ENCODE results near the gene AGBL5. TPM values are rescaled to one million over a fixed set of nuclear protein-coding genes. Genes with fewer than 3 reads are reported as not detected.

Gene AGBL5
- total RNA-seq, 1 experiment from 2014 or later, result 55.4 TPM

GRCh38 chr2:27018142-27018541 lies 33.3 kb upstream of the AGBL5 start:
- H3K79me2 ChIP-seq (ENCODE audit: insufficient read depth, low read length), result no peaks in the 10 kb centered on the region
- no peak overlapping the region for H3K4me2 ChIP-seq (ENCODE audit: insufficient read depth, insufficient read length, low read length)
- no peak overlapping the region for H2BK12ac ChIP-seq (ENCODE audit: insufficient read length, low read depth, low read length)
- H3K23me2 ChIP-seq (ENCODE audit: insufficient read length, low read depth, low read length, poor library complexity, severe bottlenecking), result no peaks in the 10 kb centered on the region
- H3K27me3 ChIP-seq (ENCODE audit: insufficient read depth, low read length), result no peaks in the 10 kb centered on the region; the same call in 1 of the 2 replicates
- no peak overlapping the region for H2BK120ac ChIP-seq (ENCODE audit: low read depth, low read length, poor library complexity, severe bottlenecking)
- H3K36me3 Mint-ChIP-seq (ENCODE audit: insufficient read depth in 1 of 3, low read depth in 3 of 3), result peaks cover 7 to 24% (median 22%) of the 10 kb centered on the region in 3 experiments
- no peak overlapping the region for H3K27ac ChIP-seq (ENCODE audit: insufficient read length, low read depth, low read length)
- peaks cover 4% of the 10 kb centered on the region; the same call in 1 of the 2 replicates for H3K4me1 ChIP-seq (ENCODE audit: insufficient read depth, low read length)
- no peak overlapping the region for H3K4ac ChIP-seq (ENCODE audit: low read depth, low read length)
- no peak overlapping the region for H4K5ac ChIP-seq (ENCODE audit: insufficient read length, low read depth, low read length)
- peaks cover 5% of the 10 kb centered on the region; the same call in 1 of the 2 replicates for H3K27me3 Mint-ChIP-seq (ENCODE audit: low read depth)
- H3K79me1 ChIP-seq (ENCODE audit: insufficient read depth, low read depth, low read length, poor library complexity, severe bottlenecking), result no peaks in the 10 kb centered on the region
- no peak overlapping the region for H3K56ac ChIP-seq (ENCODE audit: insufficient read length, low read depth, low read length)
- H4K8ac ChIP-seq (replicated peaks; ENCODE audit: insufficient read length, low read depth, low read length), result no peak overlapping the region
- H3K9me3 ChIP-seq (ENCODE audit: control insufficient read depth, low read depth, low read length), result peaks cover 9% of the 10 kb centered on the region
- no peaks in the 10 kb centered on the region for H4K20me1 ChIP-seq (ENCODE audit: control insufficient read depth, insufficient read depth, insufficient read length)
- DNase-seq, result no peak
- TF ChIP-seq CTCF (conservative IDR thresholded peaks at IDR 0.05), result no peak
- H3K9ac ChIP-seq (ENCODE audit: extremely low read depth, insufficient read length, low read length), result no peak overlapping the region
- no peak overlapping the region for H2BK15ac ChIP-seq (ENCODE audit: low read depth, low read length)
- WGBS (ENCODE audit: extremely low coverage, insufficient read length, low lambda C conversion rate), result no CpG with 5 or more reads among the region's 3 CpGs
- no peak overlapping the region for H2AFZ ChIP-seq (ENCODE audit: low read length)
- H3T11ph ChIP-seq (ENCODE audit: low read length), result no peak overlapping the region
- H3K14ac ChIP-seq (ENCODE audit: insufficient read depth, low read length), result no peak overlapping the region
- H3K27ac Mint-ChIP-seq, result no peak overlapping the region
- H4K91ac ChIP-seq (ENCODE audit: insufficient read length, low read depth, low read length), result no peak overlapping the region
- no peak overlapping the region for H2AK5ac ChIP-seq (ENCODE audit: insufficient read length, low read length)
- peaks cover 7 to 13% of the 10 kb centered on the region in 2 experiments for H3K4me1 Mint-ChIP-seq
- no peak overlapping the region for H2BK20ac ChIP-seq (ENCODE audit: low read depth, low read length, poor library complexity, severe bottlenecking)
- H2BK5ac ChIP-seq (ENCODE audit: insufficient read length, low read length), result no peak overlapping the region
- H3K23ac ChIP-seq (ENCODE audit: insufficient read length, low read depth, low read length), result no peak overlapping the region
- peaks cover 3 to 11% of the 10 kb centered on the region in 2 experiments; a peak in 4 of 5 replicates for H3K9me3 Mint-ChIP-seq
- no peak overlapping the region for H3K18ac ChIP-seq (ENCODE audit: insufficient read length, low read depth, low read length)
- no peak overlapping the region; a peak in 1 of 5 replicates for H3K4me3 Mint-ChIP-seq
